OCI-LY7 (cell line): ENCODE results near the gene AQP11.
"Not testable (repeated sequence)": the region's sequence is repeated elsewhere in the genome, so short reads cannot be mapped to it uniquely, and the experiment has no call there.

Experiments used
- CTCF ChIP-seq: fragments of 200-600 bp; sonication (generic); conservative IDR thresholded peaks from 2 replicates; pipeline ENCODE4 v1.5.1; 2014; ENCODE audit warnings: mild to moderate bottlenecking, antibody characterized with exemption, low read length, moderate library complexity, mixed read lengths
- EZH2phosphoT487 ChIP-seq: fragments of 200-600 bp; sonication (generic); IDR thresholded peaks from 2 replicates; pipeline ENCODE4 v1.6.1; 2018; ENCODE audit warnings: low read depth, borderline replicate concordance, mild to moderate bottlenecking, mixed run types, antibody characterized with exemption, low read length, moderate library complexity, mixed read lengths

GRCh38 chr11:77633926-77634325 is 44.2 kb downstream of the AQP11 start:
- not testable (repeated sequence) for TF ChIP-seq CTCF, EZH2phosphoT487
